GM12865 (cell line): Measurements from ENCODE around the gene BCL2A1.
"Not testable (repeated sequence)": the region's sequence is repeated elsewhere in the genome, so short reads cannot be mapped to it uniquely, and the experiment has no call there.

Experiments
- DNase-seq: peaks from one replicate; pipeline ENCODE4 v3.0.0; 2010; ENCODE audit warnings: low read depth
- H3K4me3 ChIP-seq: 2 replicates; pipeline ENCODE4 v1.5.1; 2011; ENCODE audit warnings: mild to moderate bottlenecking, low read depth, low read length, control low read depth
- TF ChIP-seq, protein P1 (sequence below): IDR thresholded peaks from 2 replicates; pipeline ENCODE4 v1.5.1; 2011; ENCODE audit warnings: low read length, control low read depth, low read depth, inconsistent platforms; ENCODE audit not compliant: insufficient read depth; ENCODE audit errors: missing control alignments

The BCL2A1 gene

DNA sequence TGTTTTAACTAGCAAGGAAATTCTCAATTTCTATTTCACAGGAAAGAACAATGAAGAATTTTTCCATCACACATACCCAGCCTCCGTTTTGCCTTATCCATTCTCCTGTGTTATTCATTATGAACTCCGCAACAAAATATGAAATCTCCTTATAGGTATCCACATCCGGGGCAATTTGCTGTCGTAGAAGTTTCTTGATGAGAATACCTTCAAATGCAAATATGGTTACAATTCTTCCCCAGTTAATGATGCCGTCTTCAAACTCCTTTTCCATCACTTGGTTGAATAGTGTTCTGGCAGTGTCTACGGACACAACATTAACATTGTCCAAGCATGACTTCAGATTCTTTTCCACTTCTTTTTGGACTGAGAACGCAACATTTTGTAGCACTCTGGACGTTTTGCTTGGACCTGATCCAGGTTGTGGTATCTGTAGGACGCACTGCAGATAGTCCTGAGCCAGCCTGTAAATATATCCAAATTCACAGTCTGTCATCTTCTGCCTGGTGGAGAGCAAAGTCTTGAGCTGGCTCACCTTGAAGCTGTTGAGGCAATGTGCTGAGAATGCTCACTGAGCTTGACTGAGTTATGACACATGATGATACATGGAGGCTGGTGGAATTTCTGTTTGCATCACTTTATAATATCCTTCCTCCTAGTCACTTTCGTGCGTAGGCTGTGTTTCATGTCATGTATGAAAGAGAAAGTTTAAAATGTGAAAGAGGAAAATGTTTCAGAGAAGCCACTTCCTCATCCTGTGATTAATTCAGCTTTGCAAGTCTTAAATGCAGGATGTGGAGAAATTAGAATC lies at the start of gene BCL2A1:
BCL2A1 (minus strand) TSS at position 573 of the 811 bp plus-strand sequence; CDS start at position 496, 77 bp downstream.
- H3K4me3 ChIP-seq: peak within 1 kb of the TSS; percentile 91
- DNase-seq: peak; percentile 92

DNA sequence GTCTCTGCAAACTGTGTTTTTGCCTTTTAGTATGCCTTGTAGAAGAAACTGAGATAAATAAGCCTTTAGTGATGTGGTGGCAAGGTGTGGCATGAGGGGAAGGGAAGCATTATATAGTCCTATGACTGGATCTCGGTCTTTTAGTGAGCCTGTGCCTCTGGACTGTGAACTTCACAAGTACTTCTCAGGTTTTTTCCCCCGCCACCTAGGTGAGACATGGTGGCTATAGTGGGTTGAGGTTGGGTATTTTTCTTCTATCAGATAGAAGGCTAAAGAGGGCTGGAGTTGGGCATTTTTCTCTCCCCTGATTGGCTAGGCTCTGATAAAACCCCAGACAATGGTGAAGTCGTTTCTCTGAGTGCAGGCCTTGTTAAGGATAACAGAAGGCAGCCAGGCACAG lies 49.7 kb upstream of the BCL2A1 start:
- no peak overlapping the region for H3K4me3 ChIP-seq
- peak; percentile 68 for DNase-seq
- TF ChIP-seq, protein P1, sequence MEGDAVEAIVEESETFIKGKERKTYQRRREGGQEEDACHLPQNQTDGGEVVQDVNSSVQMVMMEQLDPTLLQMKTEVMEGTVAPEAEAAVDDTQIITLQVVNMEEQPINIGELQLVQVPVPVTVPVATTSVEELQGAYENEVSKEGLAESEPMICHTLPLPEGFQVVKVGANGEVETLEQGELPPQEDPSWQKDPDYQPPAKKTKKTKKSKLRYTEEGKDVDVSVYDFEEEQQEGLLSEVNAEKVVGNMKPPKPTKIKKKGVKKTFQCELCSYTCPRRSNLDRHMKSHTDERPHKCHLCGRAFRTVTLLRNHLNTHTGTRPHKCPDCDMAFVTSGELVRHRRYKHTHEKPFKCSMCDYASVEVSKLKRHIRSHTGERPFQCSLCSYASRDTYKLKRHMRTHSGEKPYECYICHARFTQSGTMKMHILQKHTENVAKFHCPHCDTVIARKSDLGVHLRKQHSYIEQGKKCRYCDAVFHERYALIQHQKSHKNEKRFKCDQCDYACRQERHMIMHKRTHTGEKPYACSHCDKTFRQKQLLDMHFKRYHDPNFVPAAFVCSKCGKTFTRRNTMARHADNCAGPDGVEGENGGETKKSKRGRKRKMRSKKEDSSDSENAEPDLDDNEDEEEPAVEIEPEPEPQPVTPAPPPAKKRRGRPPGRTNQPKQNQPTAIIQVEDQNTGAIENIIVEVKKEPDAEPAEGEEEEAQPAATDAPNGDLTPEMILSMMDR: no peak

More for the DNA sequence above, at the start of gene BCL2A1:
- TF ChIP-seq, protein P1: no peak

DNA sequence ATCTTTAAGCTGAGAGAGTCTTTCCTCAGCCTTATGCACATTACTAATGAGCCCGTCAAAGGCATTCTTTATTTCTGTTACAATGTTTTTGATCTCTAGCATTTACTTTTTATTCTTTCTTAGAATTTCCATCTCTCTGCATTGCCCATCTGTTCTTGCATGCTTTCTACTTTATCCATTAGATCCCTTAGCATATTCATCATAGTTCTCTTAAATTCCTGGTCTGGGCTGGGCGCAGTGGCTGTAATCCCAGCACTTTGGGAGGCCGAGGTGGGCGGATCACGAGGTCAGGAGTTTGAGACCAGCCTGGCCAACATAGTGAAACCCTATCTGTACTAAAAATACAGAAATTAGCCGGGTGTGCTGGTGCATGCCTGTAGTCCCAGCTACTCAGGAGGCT lies 49.2 kb upstream of the BCL2A1 start:
- H3K4me3 ChIP-seq, DNase-seq: not testable (repeated sequence)

DNA sequence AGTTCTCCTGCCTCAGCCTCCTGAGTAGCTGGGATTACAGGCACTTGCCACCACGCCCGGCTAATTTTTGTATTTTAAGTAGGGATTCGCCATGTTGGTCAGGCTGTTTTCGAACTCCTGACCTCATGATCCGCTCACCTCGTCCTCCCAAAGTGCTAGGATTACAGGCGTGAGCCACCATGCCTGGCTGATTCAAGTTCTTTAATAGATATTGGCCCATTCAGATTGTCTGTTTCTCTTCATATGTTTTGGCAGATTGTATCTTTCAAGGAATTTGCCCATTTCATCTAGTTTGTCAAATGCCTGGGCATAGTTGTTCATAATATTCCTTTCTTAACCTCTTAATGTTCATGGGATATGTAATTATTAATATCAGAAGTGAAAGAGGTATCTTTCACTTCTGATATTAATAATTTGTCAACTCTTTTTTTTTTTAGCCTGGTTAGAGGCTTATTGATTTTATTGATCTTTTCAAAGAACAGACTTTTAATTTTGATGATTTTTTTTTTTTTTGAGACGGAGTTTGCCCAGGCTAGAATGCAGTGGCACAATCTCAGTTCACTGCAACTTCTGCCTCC lies 48.3 kb upstream of the BCL2A1 start:
- TF ChIP-seq, protein P1: no peak

DNA sequence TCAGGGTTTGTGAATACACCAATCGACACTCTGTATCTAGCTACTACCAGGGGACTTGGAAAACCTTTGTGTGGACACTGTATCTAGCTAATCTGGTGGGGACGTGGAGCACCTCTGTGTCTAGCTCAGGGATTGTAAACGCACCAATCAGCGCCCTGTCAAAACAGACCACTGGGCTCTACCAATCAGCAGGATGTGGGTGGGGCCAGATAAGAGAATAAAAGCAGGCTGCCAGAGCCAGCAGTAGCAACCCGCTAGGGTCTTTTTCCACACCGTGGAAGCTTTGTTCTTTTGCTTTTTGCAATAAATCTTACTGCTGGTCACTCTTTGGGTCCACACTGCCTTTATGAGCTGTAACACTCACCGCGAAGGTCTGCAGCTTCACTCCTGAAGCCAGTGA lies 46.1 kb upstream of the BCL2A1 start:
- DNase-seq: not testable (repeated sequence)
- peak overlapping the region; percentile 42 for H3K4me3 ChIP-seq

More for the DNA sequence above, 48.3 kb upstream of the BCL2A1 start:
- DNase-seq: peak; percentile 48
- peak overlapping the region; percentile 45 for H3K4me3 ChIP-seq

DNA sequence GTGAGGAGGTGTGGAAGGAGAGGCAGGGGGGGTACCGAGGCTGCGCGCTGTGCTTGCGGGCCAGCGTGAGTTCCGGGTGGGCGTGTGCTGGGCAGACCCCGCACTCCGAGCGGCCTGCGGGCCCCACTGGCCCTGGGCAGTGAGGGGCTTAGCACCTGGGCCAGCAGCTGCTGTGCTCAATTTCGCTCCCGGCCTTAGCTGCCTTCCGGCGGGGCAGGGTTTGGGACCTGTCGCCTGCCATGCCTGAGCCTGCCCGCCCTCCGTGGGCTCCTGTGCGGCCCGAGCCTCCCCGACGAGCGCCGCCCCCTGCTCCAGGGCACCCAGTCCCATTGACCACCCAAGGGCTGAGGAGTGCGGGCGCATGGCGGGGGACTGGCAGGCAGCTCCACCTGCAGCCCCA lies 45.5 kb upstream of the BCL2A1 start:
- DNase-seq, H3K4me3 ChIP-seq: not testable (repeated sequence)

DNA sequence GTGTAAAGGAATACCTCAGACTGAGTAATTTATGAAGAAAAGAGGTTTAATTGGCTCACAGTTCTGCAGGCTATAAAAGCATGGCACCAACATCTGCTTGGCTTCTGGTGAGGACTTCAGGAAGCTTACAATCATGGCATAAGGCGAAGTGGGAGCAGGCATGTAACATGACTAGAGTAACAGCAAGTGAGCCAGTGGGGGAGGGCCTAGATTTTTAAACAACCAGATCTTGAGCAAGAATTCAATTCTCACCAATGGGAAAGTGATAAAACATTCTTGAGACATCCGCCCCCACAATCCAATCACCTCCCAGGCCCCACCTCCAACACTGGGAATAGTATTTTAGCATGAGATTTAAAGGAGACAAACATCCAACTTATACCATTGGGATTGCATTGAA lies 44.2 kb upstream of the BCL2A1 start:
- TF ChIP-seq, protein P1: no peak
- no peak overlapping the region for H3K4me3 ChIP-seq
- no peak for DNase-seq

DNA sequence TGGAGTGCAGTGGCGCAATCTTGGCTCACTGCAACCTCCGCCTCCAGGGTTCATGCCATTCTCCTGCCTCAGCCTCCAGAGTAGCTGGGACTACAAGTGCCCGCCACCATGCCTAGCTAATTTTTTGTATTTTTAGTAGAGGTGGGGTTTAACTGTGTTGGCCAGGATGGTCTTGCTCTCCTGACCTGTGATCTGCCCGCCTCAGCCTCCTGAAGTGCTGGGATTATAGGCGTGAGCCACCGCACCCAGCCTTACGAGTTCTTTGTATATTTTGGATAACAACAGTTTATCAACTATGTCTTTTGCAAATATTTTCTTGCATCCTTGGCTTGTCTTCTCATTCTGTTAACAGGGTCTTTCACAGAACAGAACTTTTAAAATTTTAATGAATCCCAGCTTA lies 43.2 kb upstream of the BCL2A1 start:
- H3K4me3 ChIP-seq, DNase-seq: not testable (repeated sequence)

DNA sequence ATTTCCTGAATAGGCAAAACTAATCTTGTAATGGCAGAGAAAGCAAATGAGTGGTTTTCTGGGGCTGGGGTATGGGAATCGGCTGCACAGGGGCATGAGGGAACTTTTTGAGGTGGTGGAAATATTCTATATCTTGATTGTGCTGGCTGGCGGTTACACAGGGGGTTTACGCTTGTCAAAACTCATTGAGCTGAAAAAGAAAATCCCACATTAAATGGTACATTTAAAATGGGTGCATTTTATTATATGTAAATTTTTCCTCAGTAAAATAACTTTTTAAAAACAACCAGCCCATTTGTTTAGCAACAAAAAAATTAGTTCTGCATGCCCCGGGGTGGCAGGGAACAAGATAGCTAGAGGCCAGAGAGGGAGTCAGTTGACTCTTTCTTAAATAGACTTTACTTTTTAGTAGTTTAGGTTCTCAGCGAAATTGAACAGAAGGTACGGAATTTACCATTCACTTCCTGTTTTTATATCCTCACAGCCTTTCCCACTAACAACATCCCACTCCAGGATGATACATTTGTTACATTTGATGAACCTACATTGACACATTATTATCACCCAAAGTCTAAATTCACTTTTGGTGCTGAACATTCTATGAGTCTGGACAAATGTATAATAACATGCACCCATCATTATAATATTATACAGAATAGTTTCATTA lies 41.2 kb upstream of the BCL2A1 start:
- peak; percentile 50 for DNase-seq
- TF ChIP-seq, protein P1: no peak
- peak overlapping the region; percentile 22; the same call in 1 of the 2 replicates for H3K4me3 ChIP-seq
